HepG2 (cell line): ENCODE measurements around the gene TTLL4. TPM values are rescaled to one million over a fixed set of nuclear protein-coding genes. Genes with fewer than 3 reads are reported as not detected.

ENCODE experiments used
- ATAC-seq: fragments of 200-7000 bp; cut with Tn5 transposase; 3 replicates; pipeline ENCODE4 v1.9.1; 2020; ENCODE audit warnings: mild to moderate bottlenecking, moderate library complexity
- Bru-seq: library from RNA; stranded (reverse); fragments of 400-500 nt; gene quantifications from one replicate; lab custom pipeline; 2021; lab: Mats Ljungman, UMichigan
- BruChase-seq, 2 experiments: library from RNA; stranded (reverse); fragments of 400-500 nt; gene quantifications; one replicate each; lab custom pipeline; 2021; lab: Mats Ljungman, UMichigan
- BruUV-seq: library from RNA; stranded (reverse); fragments of 400-500 nt; replicated peaks from 2 replicates; lab custom pipeline; 2021; lab: Mats Ljungman, UMichigan
- CTCF ChIA-PET: fragments of 300-600 bp; formaldehyde crosslinking; extraction: SDS; loops from one replicate; lab custom pipeline; 2021; ENCODE audit warnings: low total read pairs, inconsistent platforms, low intra/inter-chr PET ratio; lab: Yijun Ruan, JAX
- POLR2A ChIA-PET: fragments of 350-600 bp; sonication (Branson Sonifier 250); formaldehyde crosslinking; loops from one replicate; lab custom pipeline; 2020; ENCODE audit warnings: antibody characterized with exemption, inconsistent platforms; lab: Yijun Ruan, JAX
- DNase-seq: peaks from one replicate; pipeline ENCODE4 v3.0.0-alpha.2; 2015; ENCODE audit warnings: low spot score
- FAIRE-seq: peaks from 3 replicates; lab custom pipeline; 2011; peaks lifted over from hg19 to GRCh38; lab: Jason Lieb, UNC
- H2AFZ ChIP-seq: one replicate; pipeline ENCODE4 v1.6.1; 2011; ENCODE audit warnings: low read length, inconsistent platforms
- H3K27ac ChIP-seq: fragments of 300-600 bp; 3 replicates; pipeline ENCODE4 v1.8.0; 2011; ENCODE audit warnings: mixed run types, mild to moderate bottlenecking, mixed read lengths, low read length, inconsistent platforms; ENCODE audit not compliant: insufficient read depth; ENCODE audit errors: extremely low read length
- H3K27me3 ChIP-seq, 2 experiments: fragments of 200-600 bp in 1 of 2; 2 replicates in 1 of 2; 3 replicates in 1 of 2; pipeline versions ENCODE4 v1.6.0 to v1.8.0; 2011; ENCODE audit warnings: low read length in 2 of 2, mild to moderate bottlenecking in 2 of 2, moderate library complexity in 2 of 2, inconsistent platforms in 1 of 2; ENCODE audit not compliant: insufficient read depth in 2 of 2, control insufficient read depth in 1 of 2
- H3K36me3 ChIP-seq, 2 experiments: fragments of 200-600 bp in 1 of 2; replicated peaks in 1 of 2; 2 replicates in 1 of 2; 3 replicates in 1 of 2; pipeline versions ENCODE4 v1.5.1 to v1.8.0; 2011; ENCODE audit warnings: low read length in 2 of 2, inconsistent platforms in 1 of 2; ENCODE audit not compliant: insufficient read depth in 2 of 2, control insufficient read depth in 1 of 2
- H3K4me1 ChIP-seq: 2 replicates; pipeline ENCODE4 v1.5.1; 2012; ENCODE audit warnings: low read length, inconsistent platforms; ENCODE audit not compliant: insufficient read depth
- H3K4me2 ChIP-seq: 2 replicates; pipeline ENCODE4 v1.6.0; 2011; ENCODE audit warnings: low read depth, low read length, inconsistent platforms
- H3K4me3 ChIP-seq, 3 experiments: fragments of 200-600 bp in 1 of 3; sonication (generic), shearing (Covaris generic) in 1 of 3; replicated peaks in 1 of 3; 2 replicates each; pipeline ENCODE4 v1.5.1; 2011 to 2016; ENCODE audit warnings: low read length in 3 of 3, inconsistent platforms in 2 of 3, low read depth in 2 of 3, mild to moderate bottlenecking in 2 of 3, control low read depth in 1 of 3, mixed read lengths in 1 of 3; ENCODE audit not compliant: insufficient read depth in 1 of 3
- H3K79me2 ChIP-seq: one replicate; pipeline ENCODE4 v1.6.1; 2011; ENCODE audit warnings: low read length, inconsistent platforms; ENCODE audit not compliant: insufficient read depth
- H3K9ac ChIP-seq: 2 replicates; pipeline ENCODE4 v1.6.0; 2011; ENCODE audit warnings: mild to moderate bottlenecking, low read depth, low read length, inconsistent platforms; ENCODE audit not compliant: insufficient read depth
- H3K9me3 ChIP-seq: 2 replicates; pipeline ENCODE4 v1.5.1; 2012; ENCODE audit warnings: mild to moderate bottlenecking, low read length
- H4K20me1 ChIP-seq: 2 replicates; pipeline ENCODE4 v1.6.0; 2011; ENCODE audit warnings: inconsistent platforms, mild to moderate bottlenecking, low read length, moderate library complexity; ENCODE audit not compliant: insufficient read depth
- BHLHE40 ChIP-seq: IDR thresholded peaks from 2 replicates; pipeline ENCODE4 v1.6.1; 2011; ENCODE audit warnings: low read length, improper control_type of control experiment
- HDAC2 ChIP-seq: sonication (generic); formaldehyde crosslinking; IDR thresholded peaks from 2 replicates; pipeline ENCODE4 v1.4.0; 2020; ENCODE audit warnings: missing genetic modification reagents
- RARG ChIP-seq: sonication (generic); formaldehyde crosslinking; IDR thresholded peaks from 2 replicates; pipeline ENCODE4 v1.4.0; 2020; ENCODE audit warnings: low read depth, mild to moderate bottlenecking, missing genetic modification reagents
- SNAPC4 ChIP-seq: sonication (generic); formaldehyde crosslinking; IDR thresholded peaks from 2 replicates; pipeline ENCODE4 v1.4.0; 2020; ENCODE audit warnings: mild to moderate bottlenecking, missing genetic modification reagents
- ZFP37 ChIP-seq: sonication (generic); formaldehyde crosslinking; IDR thresholded peaks from 2 replicates; pipeline ENCODE4 v1.4.0; 2020; ENCODE audit warnings: missing genetic modification reagents, borderline replicate concordance
- ZNF644 ChIP-seq: IDR thresholded peaks from 2 replicates; pipeline ENCODE4 v1.6.1; 2016; ENCODE audit warnings: low read depth
- WGBS: methylation state at CpG from one replicate; pipeline ENCODE4 v1.1.6; 2017; ENCODE audit warnings: low lambda C conversion rate; 5-methylcytosine and 5-hydroxymethylcytosine counted together
- in situ Hi-C: cut with HindIII; loops from 2 replicates; pipeline ENCODE4 v1.10.0; 2017; ENCODE audit warnings: low pct_unique_long_range_greater_than_20kb; ENCODE audit not compliant: extremely low pct_ligation_motif_present
- intact Hi-C: fragments of 100-400 bp; cut with micrococcal nuclease; formaldehyde crosslinking; loops from one replicate; pipeline ENCODE4 v1.10.0; 2022; ENCODE audit not compliant: unreplicated experiment
- long read RNA-seq, 2 experiments: library from RNA in 1 of 2; library from polyadenylated mRNA in 1 of 2; stranded (forward) in 1 of 2; unstranded in 1 of 2; transcript quantifications; one replicate each; pipeline ENCODE4 v2.0.0, GENCODE V29; 2019 to 2022
- polyA minus RNA-seq, 3 experiments: library from RNA; depleted of rRNA, polyadenylated mRNA; stranded (reverse); fragments of >200 nt; gene quantifications; 2 replicates each; pipeline ENCODE4 v1.2.3, GENCODE V29; 2011; ENCODE audit warnings: low replicate concordance in 1 of 3
- polyA plus RNA-seq, 8 experiments: library from polyadenylated mRNA; depleted of rRNA in 3 of 8; stranded (reverse) in 7 of 8; unstranded in 1 of 8; fragments of >200 nt; fragmentation: Illumina TruSeq in 4 of 8; extraction: Trizol in 4 of 8; gene quantifications; 2 replicates each; pipeline versions ENCODE4 v1.2.1 to v1.2.3, GENCODE V29; 2011 to 2016; ENCODE audit warnings: low read depth in 4 of 8, missing spikeins in 1 of 8, mixed read lengths in 1 of 8; ENCODE audit not compliant: insufficient read depth in 1 of 8
- total RNA-seq, 5 experiments: library from RNA; depleted of rRNA; stranded (reverse); fragments of >200 nt; fragmentation: Illumina TruSeq; extraction: Trizol; gene quantifications; 2 replicates each; pipeline ENCODE4 v1.2.3, GENCODE V29; 2016; ENCODE audit warnings: low read depth in 1 of 5

Gene TTLL4, protein sequence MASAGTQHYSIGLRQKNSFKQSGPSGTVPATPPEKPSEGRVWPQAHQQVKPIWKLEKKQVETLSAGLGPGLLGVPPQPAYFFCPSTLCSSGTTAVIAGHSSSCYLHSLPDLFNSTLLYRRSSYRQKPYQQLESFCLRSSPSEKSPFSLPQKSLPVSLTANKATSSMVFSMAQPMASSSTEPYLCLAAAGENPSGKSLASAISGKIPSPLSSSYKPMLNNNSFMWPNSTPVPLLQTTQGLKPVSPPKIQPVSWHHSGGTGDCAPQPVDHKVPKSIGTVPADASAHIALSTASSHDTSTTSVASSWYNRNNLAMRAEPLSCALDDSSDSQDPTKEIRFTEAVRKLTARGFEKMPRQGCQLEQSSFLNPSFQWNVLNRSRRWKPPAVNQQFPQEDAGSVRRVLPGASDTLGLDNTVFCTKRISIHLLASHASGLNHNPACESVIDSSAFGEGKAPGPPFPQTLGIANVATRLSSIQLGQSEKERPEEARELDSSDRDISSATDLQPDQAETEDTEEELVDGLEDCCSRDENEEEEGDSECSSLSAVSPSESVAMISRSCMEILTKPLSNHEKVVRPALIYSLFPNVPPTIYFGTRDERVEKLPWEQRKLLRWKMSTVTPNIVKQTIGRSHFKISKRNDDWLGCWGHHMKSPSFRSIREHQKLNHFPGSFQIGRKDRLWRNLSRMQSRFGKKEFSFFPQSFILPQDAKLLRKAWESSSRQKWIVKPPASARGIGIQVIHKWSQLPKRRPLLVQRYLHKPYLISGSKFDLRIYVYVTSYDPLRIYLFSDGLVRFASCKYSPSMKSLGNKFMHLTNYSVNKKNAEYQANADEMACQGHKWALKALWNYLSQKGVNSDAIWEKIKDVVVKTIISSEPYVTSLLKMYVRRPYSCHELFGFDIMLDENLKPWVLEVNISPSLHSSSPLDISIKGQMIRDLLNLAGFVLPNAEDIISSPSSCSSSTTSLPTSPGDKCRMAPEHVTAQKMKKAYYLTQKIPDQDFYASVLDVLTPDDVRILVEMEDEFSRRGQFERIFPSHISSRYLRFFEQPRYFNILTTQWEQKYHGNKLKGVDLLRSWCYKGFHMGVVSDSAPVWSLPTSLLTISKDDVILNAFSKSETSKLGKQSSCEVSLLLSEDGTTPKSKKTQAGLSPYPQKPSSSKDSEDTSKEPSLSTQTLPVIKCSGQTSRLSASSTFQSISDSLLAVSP
- total RNA-seq (2016; rRNA removed; fragmentation: Illumina TruSeq; extraction: Trizol): 77.5 and 78.0 TPM in 2 replicates
- 26.9 and 32.1 TPM in 2 replicates for total RNA-seq (2016; cell fraction: cytosol; rRNA removed; fragmentation: Illumina TruSeq; extraction: Trizol; ENCODE audit: low read depth)
- total RNA-seq (2016; cell fraction: insoluble cytoplasmic fraction; rRNA removed; fragmentation: Illumina TruSeq; extraction: Trizol): 64.0 and 77.3 TPM in 2 replicates
- total RNA-seq (2016; cell fraction: membrane; rRNA removed; fragmentation: Illumina TruSeq; extraction: Trizol): 48.8 and 53.6 TPM in 2 replicates
- 76.4 and 96.7 TPM in 2 replicates for total RNA-seq (2016; cell fraction: nucleus; rRNA removed; fragmentation: Illumina TruSeq; extraction: Trizol)
- 84.6 and 85.5 TPM in 2 replicates for polyA plus RNA-seq (2011; rRNA removed)
- 56.8 and 57.9 TPM in 2 replicates for polyA plus RNA-seq (2011; cell fraction: cytosol; rRNA removed)
- 188 and 192 TPM in 2 replicates for polyA plus RNA-seq (2011; cell fraction: nucleus; rRNA removed)
- polyA plus RNA-seq (2012): 71.9 and 80.9 TPM in 2 replicates
- polyA plus RNA-seq (2016; cell fraction: cytosol; fragmentation: Illumina TruSeq; extraction: Trizol; ENCODE audit: low read depth): 15.6 and 16.8 TPM in 2 replicates
- polyA plus RNA-seq (2016; cell fraction: insoluble cytoplasmic fraction; fragmentation: Illumina TruSeq; extraction: Trizol; ENCODE audit: low read depth): 85.9 and 98.6 TPM in 2 replicates
- 41.6 and 46.1 TPM in 2 replicates for polyA plus RNA-seq (2016; cell fraction: membrane; fragmentation: Illumina TruSeq; extraction: Trizol; ENCODE audit: low read depth)
- polyA plus RNA-seq (2016; cell fraction: nucleus; fragmentation: Illumina TruSeq; extraction: Trizol; ENCODE audit: insufficient read depth, low read depth): 172 and 200 TPM in 2 replicates
- polyA minus RNA-seq (2011; rRNA and poly(A)+ RNA removed; ENCODE audit: low replicate concordance): 60.1 and 174 TPM in 2 replicates
- 43.8 and 44.1 TPM in 2 replicates for polyA minus RNA-seq (2011; cell fraction: cytosol; rRNA and poly(A)+ RNA removed)
- 158 and 170 TPM in 2 replicates for polyA minus RNA-seq (2011; cell fraction: nucleus; rRNA and poly(A)+ RNA removed)
- Bru-seq, nascent RNA: percentile 84 among the genes with signal in this experiment
- BruChase-seq, experiment 1, labeled RNA remaining after a 6-hour chase: percentile 84 among the genes with signal in this experiment
- percentile 85 among the genes with signal in this experiment for BruChase-seq, experiment 2, labeled RNA remaining after a 2-hour chase
- long read RNA-seq, experiment 1, full-length matches to known transcripts: 6 of 54 reads
- long read RNA-seq, experiment 1, partial matches to known transcripts: 37 of 54 reads
- long read RNA-seq, experiment 1, other reads (novel, unspliced or antisense): 11 of 54 reads
- long read RNA-seq, experiment 2, full-length matches to known transcripts: 23 of 193 reads
- long read RNA-seq, experiment 2, partial matches to known transcripts: 91 of 193 reads
- long read RNA-seq, experiment 2, other reads (novel, unspliced or antisense): 79 of 193 reads

DNA sequence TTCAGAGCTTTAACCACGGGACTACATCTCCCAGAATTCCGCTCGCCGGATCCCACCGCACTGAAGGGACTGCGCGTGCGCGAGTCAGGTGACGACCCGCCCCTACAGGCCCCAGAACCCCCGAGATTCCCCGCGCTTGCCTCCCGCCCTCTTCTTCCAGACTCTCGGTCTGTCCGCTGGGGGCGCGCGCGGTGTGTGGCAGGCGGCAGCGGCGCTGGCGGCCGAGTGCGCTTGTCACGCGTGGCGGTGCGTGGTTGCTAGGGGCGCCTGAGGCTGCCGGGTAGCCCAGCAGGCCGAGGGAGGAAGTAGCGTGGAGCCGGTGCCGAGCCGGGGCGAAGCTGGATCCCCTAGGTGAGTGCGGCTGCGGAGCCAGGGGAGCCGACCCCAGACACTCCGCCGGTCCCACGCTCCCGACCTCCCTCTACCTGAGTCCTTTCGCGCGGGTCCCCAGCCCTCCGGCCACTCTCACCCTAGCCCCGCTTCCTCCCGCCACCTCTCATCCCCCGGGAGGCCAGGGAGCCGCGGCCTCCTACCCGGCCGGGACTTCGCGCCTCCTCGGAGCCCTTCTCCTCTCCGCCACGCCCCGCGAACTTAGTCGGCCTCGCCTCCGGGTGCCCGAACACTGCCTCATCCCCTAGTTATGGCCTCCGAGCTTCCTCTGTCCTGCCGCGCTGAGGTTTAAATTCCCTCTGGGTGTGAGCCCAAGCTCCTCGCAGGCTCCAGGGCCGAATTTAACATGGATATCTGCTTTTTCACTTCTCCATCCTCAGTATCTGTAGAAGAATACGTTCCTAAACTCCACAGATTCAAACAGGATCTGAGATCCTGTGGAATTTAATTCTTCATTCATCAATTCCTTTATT lies at the start of gene TTLL4:
Gene TTLL4 (plus strand): TSS at position 149 of the 863 bp plus-strand sequence. CDS start 26,842 bp downstream, outside the sequence.
- H3K4me2 ChIP-seq: peak within 1 kb of the TSS; percentile 86
- peak within 1 kb of the TSS; percentile 95 for H3K9ac ChIP-seq
- ChIA-PET POLR2A (interaction anchor here (1.0 to 2.4 kb wide), 13 partner anchors 11 to 137 kb away, joined by 3 to 22 read pairs (median 11); partner anchors contain the start of genes BCS1L, CYP27A1, RNF25 and STK36), CTCF (interaction anchor here (2.6 kb wide), 1 partner anchor 136 kb away, joined by 49 read pairs; no protein-coding TSS in a partner anchor)
- peaks cover 42% of the 10 kb centered on the region for H3K4me1 ChIP-seq
- no peaks in the 10 kb centered on the region for H3K9me3 ChIP-seq
- intact Hi-C loops: loop anchor here (1.0 to 2.0 kb wide), 3 partner anchors 44 to 136 kb away; no protein-coding TSS in a partner anchor
- H3K27ac ChIP-seq: peak within 1 kb of the TSS; percentile 74
- ATAC-seq (peak; percentile 95), FAIRE-seq (peak; percentile 79), DNase-seq (peak; percentile 95)
- H3K27me3 ChIP-seq: no peaks in the 10 kb centered on the region; a peak in 1 of 5 replicates
- BruUV-seq: TSS peak; percentile 76
- H2AFZ ChIP-seq: no peak within 1 kb of the TSS
- H4K20me1 ChIP-seq: peaks cover 3% of the 10 kb centered on the region; the same call in 1 of the 2 replicates
- in situ Hi-C loops: no loop called here
- H3K4me3 ChIP-seq: peak within 1 kb of the TSS; percentile 88 to 97 (median 93)
- peaks cover 48% of the 10 kb centered on the region for H3K79me2 ChIP-seq
- WGBS: under 1% methylated on average over 36 of the region's 74 CpGs
- H3K36me3 ChIP-seq: peaks cover 2 to 11% of the 10 kb centered on the region in 2 experiments; a peak in 3 of 5 replicates
- TF ChIP-seq ZFP37 (CRISPR knock-in tag) (peak; percentile 75), BHLHE40 (peak; percentile 78), ZNF644 (CRISPR knock-in tag) (no peak; the same call in 1 of the 2 replicates), SNAPC4 (CRISPR knock-in tag) (peak; percentile 90; the same call in 1 of the 2 replicates), RARG (no peak), HDAC2 (CRISPR knock-in tag) (peak; percentile 95)
